SU-DHL-6 (cell line): ENCODE data around the gene TARBP1.

Source experiments
- H2AFZ ChIP-seq: fragments of 200-600 bp; sonication (generic); 2 replicates; pipeline ENCODE4 v1.6.1; 2014; ENCODE audit warnings: low read depth, mild to moderate bottlenecking, moderate library complexity, mixed read lengths, antibody characterized with exemption, low read length; ENCODE audit not compliant: severe bottlenecking
- H3F3A ChIP-seq: fragments of 200-600 bp; shearing (Covaris generic); 2 replicates; pipeline ENCODE4 v1.6.0; 2016; ENCODE audit warnings: antibody characterized with exemption, mild to moderate bottlenecking; ENCODE audit not compliant: insufficient read depth
- H3K27ac ChIP-seq: fragments of 200-600 bp; sonication (generic); 2 replicates; pipeline ENCODE4 v1.5.1; 2016; ENCODE audit warnings: low read depth, mild to moderate bottlenecking, low read length, moderate library complexity, mixed read lengths
- H3K27me3 ChIP-seq: fragments of 200-600 bp; sonication (generic), shearing (Covaris generic); 2 replicates; pipeline ENCODE4 v1.6.0; 2014; ENCODE audit warnings: mild to moderate bottlenecking, low read length
- H3K36me3 ChIP-seq: fragments of 200-600 bp; sonication (generic); 2 replicates; pipeline ENCODE4 v1.6.1; 2014; ENCODE audit warnings: mild to moderate bottlenecking, low read length, mixed read lengths
- H3K4me2 ChIP-seq: fragments of 300-600, 200-600 bp; shearing (Covaris generic), sonication (generic); 2 replicates; pipeline ENCODE4 v1.6.0; 2014; ENCODE audit warnings: low read length, low read depth, mild to moderate bottlenecking; ENCODE audit not compliant: poor library complexity, severe bottlenecking
- H3K4me3 ChIP-seq: fragments of 200-600 bp; sonication (generic); 2 replicates; pipeline ENCODE4 v1.5.1; 2014; ENCODE audit warnings: antibody characterized with exemption, low read length, mild to moderate bottlenecking, mixed read lengths; ENCODE audit not compliant: insufficient read depth, poor library complexity, severe bottlenecking
- H3K79me2 ChIP-seq: fragments of 200-600 bp; sonication (generic); 2 replicates; pipeline ENCODE4 v1.6.1; 2014; ENCODE audit warnings: mild to moderate bottlenecking, low read length, moderate library complexity; ENCODE audit not compliant: insufficient read depth
- H3K9ac ChIP-seq: fragments of 200-600 bp; sonication (generic); 2 replicates; pipeline ENCODE4 v1.7.0; 2014; ENCODE audit warnings: mild to moderate bottlenecking, low read length
- H3K9me2 ChIP-seq: fragments of 200-600 bp; sonication (generic); replicated peaks from 2 replicates; pipeline ENCODE4 v1.6.1; 2014; ENCODE audit warnings: low read length; ENCODE audit not compliant: insufficient read depth
- H3K9me3 ChIP-seq: fragments of 200-600 bp; sonication (generic); 2 replicates; pipeline ENCODE4 v1.6.1; 2014; ENCODE audit warnings: low read length, mixed read lengths; ENCODE audit not compliant: insufficient read depth
- H4K20me1 ChIP-seq: fragments of 200-600 bp; sonication (generic); 2 replicates; pipeline ENCODE4 v1.6.1; 2014; ENCODE audit warnings: low read depth, mild to moderate bottlenecking, antibody characterized with exemption, low read length, moderate library complexity, mixed read lengths
- EZH2phosphoT487 ChIP-seq: fragments of 200-600 bp; sonication (generic), shearing (Covaris generic); conservative IDR thresholded peaks from 2 replicates; pipeline ENCODE4 v1.6.1; 2018; ENCODE audit warnings: mild to moderate bottlenecking, antibody characterized with exemption, low read length, moderate library complexity, mixed read lengths
- TF ChIP-seq, protein P1 (sequence below): fragments of 200-600 bp; sonication (generic); IDR thresholded peaks from one replicate; pipeline ENCODE4 v1.5.1; 2017; ENCODE audit warnings: antibody characterized with exemption, mild to moderate bottlenecking, low read length, moderate library complexity; ENCODE audit not compliant: insufficient read depth, poor library complexity, severe bottlenecking

TARBP1 gene

DNA sequence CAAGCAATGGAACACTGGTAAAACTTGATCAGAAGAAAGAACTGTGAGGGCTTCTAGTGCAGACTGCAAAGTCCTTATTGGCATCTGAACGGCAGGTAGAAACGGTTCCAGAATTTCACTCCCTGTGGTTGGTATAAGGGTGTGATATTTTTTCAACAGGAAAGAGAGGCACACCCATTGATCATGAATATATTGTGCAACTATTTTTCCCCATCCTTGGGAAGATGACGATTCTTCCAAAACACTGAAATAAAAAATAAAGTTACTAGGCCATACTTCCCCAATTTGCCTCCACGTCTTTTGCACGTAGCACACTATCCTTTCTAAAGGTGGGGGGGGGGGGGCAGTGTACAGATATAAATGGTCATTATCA, 49.6 kb downstream of the TARBP1 start:
- H3K9ac ChIP-seq = no peak overlapping the region
- H3K4me3 ChIP-seq = no peak overlapping the region
- no peak overlapping the region for H3K27ac ChIP-seq
- no peaks in the 10 kb centered on the region for H3K79me2 ChIP-seq
- H3F3A ChIP-seq = no peaks in the 10 kb centered on the region
- no peaks in the 10 kb centered on the region for H3K9me2 ChIP-seq
- TF ChIP-seq, protein P1, sequence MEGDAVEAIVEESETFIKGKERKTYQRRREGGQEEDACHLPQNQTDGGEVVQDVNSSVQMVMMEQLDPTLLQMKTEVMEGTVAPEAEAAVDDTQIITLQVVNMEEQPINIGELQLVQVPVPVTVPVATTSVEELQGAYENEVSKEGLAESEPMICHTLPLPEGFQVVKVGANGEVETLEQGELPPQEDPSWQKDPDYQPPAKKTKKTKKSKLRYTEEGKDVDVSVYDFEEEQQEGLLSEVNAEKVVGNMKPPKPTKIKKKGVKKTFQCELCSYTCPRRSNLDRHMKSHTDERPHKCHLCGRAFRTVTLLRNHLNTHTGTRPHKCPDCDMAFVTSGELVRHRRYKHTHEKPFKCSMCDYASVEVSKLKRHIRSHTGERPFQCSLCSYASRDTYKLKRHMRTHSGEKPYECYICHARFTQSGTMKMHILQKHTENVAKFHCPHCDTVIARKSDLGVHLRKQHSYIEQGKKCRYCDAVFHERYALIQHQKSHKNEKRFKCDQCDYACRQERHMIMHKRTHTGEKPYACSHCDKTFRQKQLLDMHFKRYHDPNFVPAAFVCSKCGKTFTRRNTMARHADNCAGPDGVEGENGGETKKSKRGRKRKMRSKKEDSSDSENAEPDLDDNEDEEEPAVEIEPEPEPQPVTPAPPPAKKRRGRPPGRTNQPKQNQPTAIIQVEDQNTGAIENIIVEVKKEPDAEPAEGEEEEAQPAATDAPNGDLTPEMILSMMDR = no peak
- no peak for TF ChIP-seq EZH2phosphoT487
- no peak overlapping the region for H3K4me2 ChIP-seq
- no peaks in the 10 kb centered on the region for H3K27me3 ChIP-seq
- no peaks in the 10 kb centered on the region for H4K20me1 ChIP-seq
- H2AFZ ChIP-seq = no peak overlapping the region
- H3K36me3 ChIP-seq = peaks cover 32% of the 10 kb centered on the region
- no peaks in the 10 kb centered on the region for H3K9me3 ChIP-seq

DNA sequence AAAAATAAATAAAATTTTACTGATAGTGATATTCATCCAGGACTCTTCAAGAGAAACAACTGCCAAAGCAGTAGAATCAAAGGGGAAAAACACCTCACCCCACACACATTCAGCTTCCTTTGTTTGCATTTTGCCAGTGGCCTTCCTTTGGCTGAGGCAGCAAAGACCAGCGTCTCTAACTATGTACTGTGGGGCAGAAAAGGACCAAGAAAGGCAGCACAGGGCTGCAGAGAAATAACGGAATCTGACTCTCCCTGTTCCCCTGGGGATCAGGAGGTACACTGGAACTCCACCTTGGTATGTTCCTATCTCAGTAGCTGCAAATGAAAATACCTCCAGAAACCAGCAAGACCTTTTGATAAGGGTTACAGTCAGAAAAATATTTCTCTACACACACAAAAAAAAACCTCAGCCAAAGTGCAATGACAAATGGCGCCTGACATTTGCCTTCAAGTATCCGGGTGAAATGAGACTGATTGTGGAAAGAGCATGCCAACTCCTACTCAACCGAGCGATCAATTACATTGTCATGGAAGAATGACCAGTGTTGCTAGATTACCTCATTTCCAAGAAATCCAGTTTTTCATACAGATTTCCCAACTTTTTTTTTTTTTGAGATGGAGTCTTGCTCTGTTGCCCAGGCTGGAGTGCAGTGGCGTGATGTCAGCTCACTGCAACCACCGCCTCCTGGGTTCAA, 50.9 kb downstream of the TARBP1 start:
- no peaks in the 10 kb centered on the region for H3F3A ChIP-seq
- no peaks in the 10 kb centered on the region for H3K9me3 ChIP-seq
- H3K4me2 ChIP-seq = no peak overlapping the region
- no peak overlapping the region for H3K9ac ChIP-seq
- H3K27me3 ChIP-seq = no peaks in the 10 kb centered on the region
- H4K20me1 ChIP-seq = no peaks in the 10 kb centered on the region
- no peak overlapping the region for H2AFZ ChIP-seq
- TF ChIP-seq EZH2phosphoT487 = no peak
- TF ChIP-seq, protein P1 = no peak
- H3K9me2 ChIP-seq = no peaks in the 10 kb centered on the region
- peaks cover 32% of the 10 kb centered on the region for H3K36me3 ChIP-seq
- no peak overlapping the region for H3K4me3 ChIP-seq
- no peak overlapping the region for H3K27ac ChIP-seq
- no peaks in the 10 kb centered on the region for H3K79me2 ChIP-seq

DNA sequence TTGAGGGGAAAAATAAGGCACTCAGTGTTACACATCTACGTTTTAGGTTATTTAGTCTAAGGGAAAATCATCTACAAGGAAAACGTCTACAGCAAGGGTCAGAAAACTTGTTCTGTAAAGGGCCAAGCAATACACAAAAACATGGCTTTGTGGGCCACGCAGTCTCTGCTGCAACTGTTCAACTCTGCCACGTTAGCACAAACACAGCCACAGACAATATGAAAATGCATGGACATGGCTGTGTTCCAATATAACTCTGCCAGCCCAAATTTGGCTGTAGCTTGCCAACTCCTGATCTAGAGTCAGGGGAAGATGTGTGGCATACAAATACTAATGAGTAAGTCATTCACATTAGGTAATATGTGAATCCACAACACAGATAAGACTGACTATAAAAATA, 65.0 kb downstream of the TARBP1 start:
- no peaks in the 10 kb centered on the region for H3K79me2 ChIP-seq
- no peaks in the 10 kb centered on the region for H4K20me1 ChIP-seq
- H3K9me2 ChIP-seq = no peaks in the 10 kb centered on the region
- H3K36me3 ChIP-seq = peaks cover 16% of the 10 kb centered on the region; the same call in 1 of the 2 replicates
- no peak overlapping the region for H3K4me2 ChIP-seq
- H3K27ac ChIP-seq = no peak overlapping the region
- no peak overlapping the region for H3K9ac ChIP-seq
- no peaks in the 10 kb centered on the region for H3K9me3 ChIP-seq
- no peaks in the 10 kb centered on the region for H3K27me3 ChIP-seq
- H3K4me3 ChIP-seq = no peak overlapping the region
- H3F3A ChIP-seq = no peaks in the 10 kb centered on the region
- no peak for TF ChIP-seq EZH2phosphoT487
- TF ChIP-seq, protein P1 = no peak
- H2AFZ ChIP-seq = no peak overlapping the region
